HCT116 (cell line): ENCODE results near the gene ZFP57. TPM values are rescaled to one million over a fixed set of nuclear protein-coding genes. Genes with fewer than 3 reads are reported as not detected.

Experiments used
- ATAC-seq: fragments of 200-7000 bp; cut with Tn5 transposase; 2 replicates; pipeline ENCODE4 v1.9.1; 2020; ENCODE audit warnings: mild to moderate bottlenecking, moderate library complexity
- BruUV-seq: library from RNA; stranded (reverse); fragments of 400-500 nt; replicated peaks from 2 replicates; lab custom pipeline; 2021; lab: Mats Ljungman, UMichigan
- CTCF ChIA-PET: fragments of 300-600 bp; sonication (Branson Sonifier 250); formaldehyde crosslinking; loops from one replicate; lab custom pipeline; 2021; ENCODE audit warnings: antibody characterized with exemption; lab: Charles Lee
- POLR2A ChIA-PET: fragments of 300-600, 350-600 bp; sonication (Branson Sonifier 250); formaldehyde crosslinking; loops from one replicate; lab custom pipeline; 2021; ENCODE audit warnings: antibody characterized with exemption; lab: Charles Lee
- RAD21 ChIA-PET, 2 experiments: fragments of 300-600 bp; sonication (Branson Sonifier 250); formaldehyde crosslinking; loops; one replicate each; lab custom pipeline; 2023; ENCODE audit warnings: low total read pairs in 2 of 2; ENCODE audit not compliant: uncharacterized antibody in 2 of 2, unreplicated experiment in 2 of 2, low non-redundant PET in 1 of 2; lab: Charles Lee
- DNase-seq: peaks from one replicate; pipeline ENCODE4 v3.0.0-alpha.2; 2010; ENCODE audit warnings: low read depth, low spot score
- H2AFZ ChIP-seq: fragments of 200-600 bp; shearing (Covaris generic), sonication (generic); 2 replicates; pipeline ENCODE4 v1.6.1; 2017; ENCODE audit warnings: low read depth, mixed run types, mixed read lengths, antibody characterized with exemption, low read length; ENCODE audit not compliant: poor library complexity, severe bottlenecking
- H3K27ac ChIP-seq: 2 replicates; pipeline ENCODE4 v1.5.1; 2012; ENCODE audit warnings: low read depth, low read length
- H3K27me3 ChIP-seq: fragments of 200-600 bp; sonication (generic); 2 replicates; pipeline ENCODE4 v1.6.1; 2016; ENCODE audit warnings: mixed run types, low read length, mixed read lengths; ENCODE audit not compliant: insufficient read depth
- H3K36me3 ChIP-seq, 2 experiments: fragments of 200-500 bp in 1 of 2; fragments of 200-600 bp in 1 of 2; sonication (Bioruptor generic) in 1 of 2; sonication (generic) in 1 of 2; 2 replicates each; pipeline versions ENCODE4 v1.5.1 to v1.6.1; 2014 to 2016; ENCODE audit warnings: low read length in 2 of 2, inconsistent platforms in 1 of 2, mixed read lengths in 1 of 2, mixed run types in 1 of 2; ENCODE audit not compliant: insufficient read depth in 2 of 2, control insufficient read depth in 1 of 2
- H3K4me1 ChIP-seq, 2 experiments: fragments of 200-600 bp in 1 of 2; sonication (generic) in 1 of 2; 2 replicates each; pipeline versions ENCODE4 v1.5.1 to v1.6.1; 2012 to 2017; ENCODE audit warnings: low read length in 2 of 2, inconsistent platforms in 1 of 2, mild to moderate bottlenecking in 1 of 2, mixed read lengths in 1 of 2, mixed run types in 1 of 2, moderate library complexity in 1 of 2; ENCODE audit not compliant: insufficient read depth in 2 of 2, control insufficient read depth in 1 of 2
- H3K4me2 ChIP-seq: fragments of 200-600 bp; sonication (generic); 2 replicates; pipeline ENCODE4 v1.6.1; 2017; ENCODE audit warnings: mixed run types, low read length, mixed read lengths
- H3K4me3 ChIP-seq, 2 experiments: fragments of 200-600 bp in 1 of 2; sonication (generic) in 1 of 2; replicated peaks in 1 of 2; 2 replicates each; pipeline ENCODE4 v1.5.1; 2011 to 2016; ENCODE audit warnings: low read length in 2 of 2, control low read depth in 1 of 2, low read depth in 1 of 2, mild to moderate bottlenecking in 1 of 2, mixed read lengths in 1 of 2, mixed run types in 1 of 2
- H3K79me2 ChIP-seq: fragments of 200-600 bp; sonication (generic); 2 replicates; pipeline ENCODE4 v1.6.1; 2017; ENCODE audit warnings: mild to moderate bottlenecking, mixed run types, low read length, moderate library complexity, mixed read lengths; ENCODE audit not compliant: insufficient read depth
- H3K9ac ChIP-seq: fragments of 200-600 bp; sonication (generic); 2 replicates; pipeline ENCODE4 v1.6.1; 2016; ENCODE audit warnings: low read length, mixed read lengths
- H3K9me2 ChIP-seq: fragments of 200-600 bp; sonication (generic), shearing (Covaris generic); 2 replicates; pipeline ENCODE4 v1.6.1; 2017; ENCODE audit warnings: mixed run types, mild to moderate bottlenecking, moderate library complexity; ENCODE audit not compliant: insufficient read depth
- H3K9me3 ChIP-seq, 2 experiments: fragments of 200-500 bp in 1 of 2; fragments of 200-600 bp in 1 of 2; sonication (Bioruptor generic) in 1 of 2; sonication (generic) in 1 of 2; 2 replicates each; pipeline ENCODE4 v1.6.1; 2014 to 2017; ENCODE audit warnings: low read length in 2 of 2, mixed read lengths in 2 of 2, inconsistent platforms in 1 of 2, low read depth in 1 of 2, mild to moderate bottlenecking in 1 of 2, mixed run types in 1 of 2, moderate library complexity in 1 of 2; ENCODE audit not compliant: control insufficient read depth in 1 of 2, insufficient read depth in 1 of 2
- H4K20me1 ChIP-seq: fragments of 200-600 bp; sonication (generic), shearing (Covaris generic); 2 replicates; pipeline ENCODE4 v1.6.1; 2017; ENCODE audit warnings: mixed run types, mild to moderate bottlenecking, moderate library complexity; ENCODE audit not compliant: insufficient read depth
- CTCF ChIP-seq, 3 experiments: fragments of 200-600 bp in 1 of 3; sonication (generic) in 1 of 3; IDR thresholded peaks in 2 of 3; conservative IDR thresholded peaks in 1 of 3; 2 replicates each; pipeline ENCODE4 v1.5.1; 2012 to 2017; ENCODE audit warnings: low read depth in 2 of 3, low read length in 2 of 3, antibody characterized with exemption in 1 of 3, borderline replicate concordance in 1 of 3, control low read depth in 1 of 3, mild to moderate bottlenecking in 1 of 3, mixed read lengths in 1 of 3, mixed run types in 1 of 3, moderate library complexity in 1 of 3; ENCODE audit not compliant: insufficient read depth in 1 of 3
- RAD21 ChIP-seq: IDR thresholded peaks from 2 replicates; pipeline ENCODE4 v1.6.1; 2012; ENCODE audit warnings: low read depth, mild to moderate bottlenecking
- ZFX ChIP-seq: fragments of 450-650 bp; IDR thresholded peaks from 2 replicates; pipeline ENCODE4 v1.6.1; 2017
- intact Hi-C: fragments of 100-400 bp; cut with micrococcal nuclease; formaldehyde crosslinking; loops from 2 replicates; pipeline ENCODE4 v1.10.0; 2022
- total RNA-seq: library from RNA; stranded (reverse); gene quantifications from one replicate; pipeline ENCODE4 v1.2.1, GENCODE V29; 2021; ENCODE audit not compliant: unreplicated experiment

ZFP57 gene
- total RNA-seq, 1 experiment from 2014 or later: not detected

GRCh38 chr6:29702519-29703103, 21.7 kb upstream of the ZFP57 start:
- ChIA-PET CTCF (interaction anchor here (0.7 to 2.6 kb wide), 7 partner anchors 46 to 135 kb away, joined by 3 to 15 read pairs (median 4); no protein-coding TSS in a partner anchor), POLR2A (no interaction called here), RAD21 (no interaction called here)
- Histone ChIP-seq H3K79me2 (no peaks in the 10 kb centered on the region), H3K27ac (no peak overlapping the region), H3K4me3 (no peak overlapping the region), H3K27me3 (no peaks in the 10 kb centered on the region), H3K9ac (no peak overlapping the region), H3K36me3 (no peaks in the 10 kb centered on the region), H4K20me1 (no peaks in the 10 kb centered on the region), H2AFZ (peak overlapping the region; percentile 71)
- intact Hi-C loops: no loop called here
- no TSS peak for BruUV-seq
- TF ChIP-seq RAD21: peak; percentile 72
- no peak for TF ChIP-seq ZFX
- TF ChIP-seq CTCF (IDR thresholded peaks at IDR 0.05 in 2 of 3, conservative IDR thresholded peaks at IDR 0.05 in 1 of 3; ENCODE audit: borderline replicate concordance in 1 of 3, insufficient read depth in 1 of 3, low read depth in 2 of 3, low read length in 2 of 3): peak; percentile 72 to 88 (median 88)
- TF ChIP-seq, all 23 proteins: peak for 2
- no peaks in the 10 kb centered on the region for H3K9me3 ChIP-seq
- H3K4me2 ChIP-seq: peak overlapping the region; percentile 31; the same call in 1 of the 2 replicates
- H3K9me2 ChIP-seq: no peaks in the 10 kb centered on the region
- H3K4me1 ChIP-seq: peaks cover 0 to 3% of the 10 kb centered on the region in 2 experiments; a peak in 1 of 4 replicates
- ATAC-seq: peak; percentile 99
- DNase-seq: peak; percentile 36
